HFF-Myc (cell line): ENCODE results near the gene LIME1.

Experiments used
- DNase-seq: peaks from one replicate; pipeline ENCODE4 v3.0.0-alpha.2; 2011; ENCODE audit warnings: low read depth; ENCODE audit errors: extremely low read depth
- H3K4me3 ChIP-seq: replicated peaks from 2 replicates; pipeline ENCODE4 v1.5.1; 2011; ENCODE audit warnings: low read depth, mild to moderate bottlenecking, control low read depth, low read length
- CTCF ChIP-seq: IDR thresholded peaks from 2 replicates; pipeline ENCODE4 v1.5.1; 2012; ENCODE audit warnings: mild to moderate bottlenecking, low read depth, low read length, control low read depth; ENCODE audit errors: missing control alignments

The LIME1 gene

GRCh38 chr20:63733579-63734081 is 2.8 kb upstream of the LIME1 start:
- H3K4me3 ChIP-seq, result no peak overlapping the region
- TF ChIP-seq CTCF, result no peak
- no peak for DNase-seq

- TF ChIP-seq CTCF, result no peak
- DNase-seq, result no peak
- H3K4me3 ChIP-seq, result no peak overlapping the region
These were observed 2.1 kb upstream of the LIME1 start for GRCh38 chr20:63734111-63734945.

- no peak overlapping the region for H3K4me3 ChIP-seq
- no peak for TF ChIP-seq CTCF
- DNase-seq, result no peak
These were observed 1.3 kb upstream of the LIME1 start for GRCh38 chr20:63734946-63735858.

- no peak overlapping the region for H3K4me3 ChIP-seq
- DNase-seq, result no peak
- no peak for TF ChIP-seq CTCF
These were observed 630 bp downstream of the LIME1 start for GRCh38 chr20:63736893-63737694.

- no peak overlapping the region for H3K4me3 ChIP-seq
- no peak for DNase-seq
- no peak for TF ChIP-seq CTCF
These were observed 1.2 kb downstream of the LIME1 start for GRCh38 chr20:63737695-63737944.

GRCh38 chr20:63737945-63738686 is 1.7 kb downstream of the LIME1 start:
- no peak for TF ChIP-seq CTCF
- H3K4me3 ChIP-seq, result no peak overlapping the region
- DNase-seq, result no peak
